Measurements from ENCODE around the gene CYFIP1.

DNA sequence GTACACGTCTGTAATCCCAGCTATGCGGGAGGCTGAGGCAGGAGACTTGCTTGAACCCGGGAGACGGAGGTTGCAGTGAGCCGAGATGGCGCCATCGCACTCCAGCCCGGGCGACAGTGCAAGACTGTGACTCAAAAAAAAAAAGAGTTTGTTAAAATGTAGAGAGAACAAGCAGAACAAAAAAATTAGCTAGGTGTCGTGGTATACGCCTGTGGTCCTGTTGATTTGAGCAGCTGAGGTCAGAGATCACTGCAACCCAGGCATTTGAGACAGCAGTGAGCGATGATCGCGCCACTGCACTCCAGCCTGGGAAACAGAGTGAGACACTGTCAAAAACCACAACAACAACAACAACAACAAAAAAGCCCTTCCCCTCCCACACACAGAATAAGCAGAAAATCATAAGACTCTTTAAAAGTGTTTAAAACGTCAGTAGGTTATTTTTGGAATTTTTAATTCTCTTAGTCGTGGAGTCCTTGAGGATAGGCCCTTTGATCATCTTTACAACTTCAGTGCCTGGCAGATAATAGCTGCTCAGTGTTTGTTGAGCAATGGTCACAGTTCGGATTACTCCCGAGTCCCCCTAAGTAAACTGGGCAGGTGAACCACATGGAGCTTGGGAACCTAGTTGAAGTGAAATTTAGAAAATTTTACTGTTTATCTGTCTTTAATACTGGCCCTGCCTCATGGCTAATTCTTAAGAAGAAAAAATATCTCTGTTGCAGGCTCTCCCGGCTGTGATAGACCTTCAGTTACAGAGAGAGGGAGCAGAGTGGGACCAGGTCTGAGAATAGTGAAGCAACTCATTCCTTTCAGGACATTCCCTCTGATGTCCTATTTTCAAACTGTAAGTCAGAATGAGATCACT, 135.5 kb downstream of the CYFIP1 start:
- TF ChIP-seq, protein P1, sequence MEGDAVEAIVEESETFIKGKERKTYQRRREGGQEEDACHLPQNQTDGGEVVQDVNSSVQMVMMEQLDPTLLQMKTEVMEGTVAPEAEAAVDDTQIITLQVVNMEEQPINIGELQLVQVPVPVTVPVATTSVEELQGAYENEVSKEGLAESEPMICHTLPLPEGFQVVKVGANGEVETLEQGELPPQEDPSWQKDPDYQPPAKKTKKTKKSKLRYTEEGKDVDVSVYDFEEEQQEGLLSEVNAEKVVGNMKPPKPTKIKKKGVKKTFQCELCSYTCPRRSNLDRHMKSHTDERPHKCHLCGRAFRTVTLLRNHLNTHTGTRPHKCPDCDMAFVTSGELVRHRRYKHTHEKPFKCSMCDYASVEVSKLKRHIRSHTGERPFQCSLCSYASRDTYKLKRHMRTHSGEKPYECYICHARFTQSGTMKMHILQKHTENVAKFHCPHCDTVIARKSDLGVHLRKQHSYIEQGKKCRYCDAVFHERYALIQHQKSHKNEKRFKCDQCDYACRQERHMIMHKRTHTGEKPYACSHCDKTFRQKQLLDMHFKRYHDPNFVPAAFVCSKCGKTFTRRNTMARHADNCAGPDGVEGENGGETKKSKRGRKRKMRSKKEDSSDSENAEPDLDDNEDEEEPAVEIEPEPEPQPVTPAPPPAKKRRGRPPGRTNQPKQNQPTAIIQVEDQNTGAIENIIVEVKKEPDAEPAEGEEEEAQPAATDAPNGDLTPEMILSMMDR (IDR thresholded peaks at IDR 0.05) = no peak
- TF ChIP-seq POLR2A (IDR thresholded peaks at IDR 0.05) = no peak

All from heart left ventricle (tissue), 13 donors.